ENCODE data around the gene SFSWAP.
"Not testable (repeated sequence)": the region's sequence is repeated elsewhere in the genome, so short reads cannot be mapped to it uniquely, and the experiment has no call there.

SFSWAP gene

DNA sequence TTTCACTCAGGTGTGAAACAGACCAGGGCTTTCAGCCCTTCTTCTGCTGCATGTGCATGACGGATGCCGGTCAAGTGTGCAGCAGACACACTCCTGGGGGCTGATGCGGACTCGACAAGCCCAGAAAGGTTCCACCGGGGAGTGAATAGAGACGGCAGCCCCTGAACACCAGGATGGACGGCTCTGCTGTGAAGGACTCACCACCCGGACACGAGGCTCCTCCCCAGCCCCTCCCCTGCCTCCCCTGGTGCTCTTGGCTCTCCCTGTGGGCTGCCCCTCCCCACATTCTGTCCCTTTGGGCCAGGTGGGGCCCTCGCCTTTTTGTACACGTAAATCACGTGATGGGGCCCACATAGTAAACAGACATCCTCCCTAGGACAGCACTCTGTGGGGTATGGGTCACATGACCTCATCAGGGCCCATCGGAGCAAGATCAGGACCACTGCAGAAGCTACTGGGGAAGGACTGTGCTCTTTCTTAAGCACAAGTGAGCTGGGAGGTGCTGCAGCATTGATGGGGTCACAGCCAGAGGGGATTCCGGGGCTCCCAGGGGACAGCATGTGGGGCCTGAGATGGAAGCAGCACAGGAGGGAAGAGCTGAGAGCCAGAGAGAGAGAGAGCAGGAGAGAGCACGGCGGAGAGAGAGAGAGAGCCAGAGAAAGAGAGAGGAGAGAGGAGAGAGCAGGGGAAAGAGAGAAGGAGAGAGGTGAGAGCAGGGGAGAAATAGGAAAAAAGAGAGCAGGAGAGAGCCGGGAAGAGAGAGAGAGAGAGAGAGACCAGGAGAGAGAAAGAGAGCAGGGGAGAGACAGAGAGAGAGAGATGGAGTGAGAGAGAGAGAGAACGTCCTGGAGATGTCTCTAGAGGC, 30.3 kb upstream of the SFSWAP start:
- not testable (repeated sequence) for DNase-seq

DNA sequence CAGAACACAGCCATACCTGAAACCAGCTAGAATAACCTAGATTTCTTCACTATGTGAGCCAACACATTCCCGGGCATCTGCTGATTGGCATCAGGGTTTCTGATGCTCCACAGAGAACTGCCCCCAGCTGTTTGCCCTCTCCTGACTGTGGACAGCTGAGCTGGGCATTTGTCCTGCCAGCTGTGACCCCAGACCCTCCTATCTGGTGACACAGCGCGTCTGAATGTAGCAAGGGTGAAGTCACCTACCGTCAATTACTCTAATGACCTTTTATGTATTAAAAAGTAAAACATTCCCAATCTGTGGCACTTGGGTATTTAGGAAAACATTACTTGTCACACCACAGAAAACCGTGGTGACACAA, 29.7 kb upstream of the SFSWAP start:
- no peak for DNase-seq

- peak; percentile 86 for DNase-seq
These were observed 29.0 kb upstream of the SFSWAP start for GRCh38 chr12:131681746-131682509.

GRCh38 chr12:131682510-131682895, 28.4 kb upstream of the SFSWAP start:
- DNase-seq = no peak

DNA sequence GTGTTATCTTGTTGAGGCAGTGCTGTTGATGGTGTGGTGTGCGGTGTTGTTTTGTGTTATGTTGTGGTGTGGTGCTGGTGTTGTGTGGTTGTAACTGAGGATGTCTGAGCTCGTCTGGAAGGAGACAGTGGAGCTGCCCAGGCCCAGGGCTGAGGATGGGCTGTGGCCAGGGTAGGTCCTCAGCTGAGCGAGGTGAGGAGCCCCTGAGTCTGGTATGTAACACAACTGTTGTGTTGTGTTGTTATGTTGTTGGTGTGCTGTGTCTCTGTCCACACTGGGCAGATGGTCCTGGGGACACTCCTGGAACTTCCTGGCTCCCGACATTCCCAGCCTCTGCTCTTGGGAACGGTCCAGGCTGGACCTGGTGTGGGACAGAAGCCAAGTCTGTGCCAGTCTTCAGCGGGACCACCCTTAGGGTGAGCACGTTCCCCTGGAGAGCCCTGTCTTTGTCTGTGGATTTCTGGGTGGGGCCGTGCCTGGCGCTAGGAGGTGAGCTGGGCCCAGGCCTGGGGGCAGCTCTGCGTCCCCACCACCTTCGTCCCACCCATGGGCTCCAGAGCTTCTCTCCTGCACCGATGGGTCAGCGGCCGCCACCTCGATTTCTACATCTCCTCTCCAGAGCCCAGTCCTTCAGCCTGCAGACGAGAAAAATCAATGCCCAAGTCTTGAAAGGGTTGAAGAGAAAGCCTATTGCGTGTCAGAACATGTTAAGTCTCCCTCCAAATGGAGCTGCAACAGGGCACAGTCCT, 27.4 kb upstream of the SFSWAP start:
- no peak for DNase-seq

DNA sequence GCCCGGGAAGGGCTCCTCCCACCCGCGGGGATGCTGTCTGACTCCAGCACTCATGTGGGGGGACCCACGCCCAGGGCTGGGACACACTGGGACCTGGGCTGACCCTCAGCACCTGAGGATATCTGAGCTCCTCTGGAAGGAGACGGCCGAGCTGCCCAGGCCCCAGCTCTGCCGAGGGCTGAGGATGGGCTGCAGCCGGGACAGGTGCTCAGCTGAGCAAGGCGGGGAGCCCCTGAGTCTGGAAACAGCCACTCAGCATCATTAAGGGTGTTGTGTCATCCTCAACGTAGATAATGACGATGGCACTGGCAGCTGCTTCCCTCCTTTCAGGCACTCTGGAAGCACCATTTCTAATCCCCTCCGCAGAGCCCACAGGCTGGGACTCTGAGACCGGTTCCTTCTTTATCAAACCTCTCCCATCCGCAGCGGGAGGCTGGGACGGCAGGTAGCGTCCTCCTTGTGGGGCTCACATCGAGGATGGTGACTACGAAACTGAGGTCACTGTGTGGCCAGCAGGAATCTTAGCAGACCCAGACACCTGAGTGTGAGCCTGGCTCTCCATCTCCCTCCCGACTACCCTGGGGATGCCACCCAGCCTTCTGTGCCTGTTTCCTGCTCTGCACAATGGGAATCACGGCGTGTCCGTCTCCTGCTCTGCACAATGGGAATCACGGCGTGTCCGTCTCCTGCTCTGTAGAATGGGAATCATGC, 26.7 kb upstream of the SFSWAP start:
- DNase-seq = peak; percentile 44

DNA sequence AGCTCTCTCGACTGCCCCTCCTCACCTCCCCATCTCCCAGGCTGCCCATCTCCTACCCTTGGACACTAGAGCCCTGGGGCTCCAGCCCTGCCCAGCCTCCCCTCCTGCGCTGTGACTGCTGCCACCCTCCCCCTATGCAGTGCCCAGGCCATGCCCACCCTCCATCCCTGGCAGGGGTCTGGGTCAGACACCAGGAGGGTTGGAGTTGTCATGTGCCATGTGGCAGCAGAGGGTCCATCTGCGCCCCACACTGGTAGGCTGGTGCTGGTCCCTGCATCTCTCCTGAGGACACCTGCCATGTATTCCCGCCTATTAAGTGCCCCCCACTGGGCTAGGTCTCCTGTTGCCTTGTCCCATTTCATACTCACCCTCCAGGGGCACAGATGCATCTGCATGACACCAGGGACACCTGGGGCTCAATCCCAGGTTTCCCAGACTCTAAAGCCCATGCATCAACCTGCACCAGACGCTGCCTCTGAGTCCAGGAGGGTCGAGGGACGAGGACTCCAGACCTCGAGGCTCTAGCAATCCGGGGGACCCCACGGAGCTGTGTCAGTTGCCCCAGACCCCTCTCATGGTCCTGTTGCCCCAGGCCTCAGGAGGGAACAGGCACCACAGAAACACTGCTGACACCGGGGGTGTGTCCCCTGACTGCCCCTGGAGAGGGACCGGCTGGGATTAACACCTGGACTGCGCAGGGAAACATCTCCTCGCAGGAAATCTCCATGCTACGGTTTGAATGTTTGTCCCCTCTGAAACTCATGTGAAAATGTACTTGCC, 23.4 kb upstream of the SFSWAP start:
- no peak for DNase-seq

DNA sequence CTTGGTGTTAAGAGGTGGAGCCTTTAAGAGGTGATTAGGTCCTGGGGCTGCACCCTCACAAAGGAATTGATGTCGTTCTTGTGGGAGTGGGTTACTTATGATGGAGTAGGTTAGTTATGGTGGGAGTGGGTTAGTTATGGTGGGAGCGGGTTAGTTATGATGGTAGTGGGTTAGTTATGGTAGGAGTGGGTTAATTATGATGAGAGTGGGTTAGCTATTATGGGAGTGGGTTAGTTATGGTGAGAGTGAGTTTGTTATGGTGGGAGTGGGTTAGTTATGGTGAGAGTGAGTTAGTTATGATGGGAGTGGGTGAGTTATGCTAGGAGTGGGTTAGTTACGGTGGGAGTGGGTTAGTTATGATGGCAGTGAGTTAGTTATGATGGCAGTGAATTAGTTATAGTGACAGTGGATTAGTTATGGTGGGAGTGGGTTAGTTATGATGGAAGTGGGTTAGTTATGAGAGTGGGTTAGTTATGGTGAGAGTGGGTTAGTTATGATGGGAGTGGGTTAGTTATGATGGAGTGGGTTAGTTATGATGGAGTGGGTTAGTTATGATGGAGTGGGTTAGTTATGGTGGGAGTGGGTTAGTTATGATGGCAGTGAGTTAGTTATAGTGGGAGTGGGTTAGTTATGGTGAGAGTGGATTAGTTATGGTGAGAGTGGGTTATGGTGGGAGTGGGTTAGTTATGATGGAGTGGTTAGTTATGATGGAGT, 22.6 kb upstream of the SFSWAP start:
- DNase-seq = peak; percentile 3

- DNase-seq = no peak
These were observed 22.1 kb upstream of the SFSWAP start for GRCh38 chr12:131688845-131689154.

- no peak for DNase-seq
These were observed 20.6 kb upstream of the SFSWAP start for GRCh38 chr12:131690320-131690719.

DNA sequence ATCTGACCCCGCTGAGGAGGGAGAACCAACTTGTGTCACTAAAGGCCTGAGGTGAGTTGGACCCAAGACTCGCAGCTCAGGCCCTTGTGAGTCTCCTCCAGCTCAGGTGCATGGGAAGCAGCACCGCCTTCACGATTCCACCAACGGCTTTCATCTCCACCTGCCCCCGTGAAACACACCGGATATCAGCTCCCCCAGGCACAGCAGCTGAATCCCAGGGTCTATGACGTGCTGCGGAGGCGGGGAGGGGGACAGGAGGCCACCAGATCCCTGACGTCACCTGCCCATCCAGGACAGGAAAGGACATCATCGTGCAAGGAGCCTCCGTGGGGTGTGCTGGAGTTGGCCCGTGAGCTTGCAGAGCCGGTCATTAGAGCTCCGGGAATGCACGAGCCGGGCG, 18.5 kb upstream of the SFSWAP start:
- no peak for DNase-seq

GRCh38 chr12:131693149-131693548, 17.7 kb upstream of the SFSWAP start:
- DNase-seq = no peak

- DNase-seq = no peak
These were observed 16.6 kb upstream of the SFSWAP start for GRCh38 chr12:131694116-131694838.

DNA sequence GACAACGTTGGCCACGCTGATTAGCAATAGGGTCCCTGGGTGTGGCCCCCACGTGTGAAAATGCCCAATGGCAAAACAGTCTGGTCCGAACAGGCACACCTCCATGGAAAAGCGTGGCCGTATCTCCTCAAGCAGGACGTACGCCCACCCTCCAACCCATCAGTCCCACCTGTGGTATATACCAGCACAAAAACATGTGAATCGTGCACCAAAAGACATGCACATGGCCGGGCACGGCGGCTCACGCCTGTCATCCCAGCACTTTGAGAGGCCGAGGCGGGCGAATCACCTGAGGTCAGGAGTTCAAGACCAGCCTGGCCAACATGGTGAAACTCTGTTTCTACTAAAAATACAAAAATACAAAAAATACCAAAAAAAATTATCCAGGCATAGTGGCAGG, 14.9 kb upstream of the SFSWAP start:
- no peak for DNase-seq

GRCh38 chr12:131698286-131698685, 12.6 kb upstream of the SFSWAP start:
- no peak for DNase-seq

- DNase-seq = no peak
These were observed 11.5 kb upstream of the SFSWAP start for GRCh38 chr12:131699434-131699833.

DNA sequence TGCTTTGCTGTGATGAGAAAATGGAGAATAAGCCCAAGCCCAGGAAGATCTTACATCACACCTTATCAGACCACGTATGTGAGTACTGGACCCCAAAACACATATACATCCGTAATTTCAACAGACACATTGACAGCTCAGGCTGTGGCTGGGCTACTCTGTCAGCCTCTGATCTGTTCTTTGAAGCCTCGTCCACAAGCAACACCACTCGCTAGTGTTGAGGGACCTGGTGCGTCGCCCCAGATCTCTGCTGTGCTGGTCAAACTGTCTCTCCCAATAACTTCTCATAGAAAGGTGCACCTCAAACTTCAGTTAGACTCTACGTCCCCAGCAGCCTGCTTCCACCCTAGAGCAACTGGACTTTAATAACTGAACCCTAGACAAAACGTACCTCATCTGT, 10.6 kb upstream of the SFSWAP start:
- no peak for DNase-seq

DNA sequence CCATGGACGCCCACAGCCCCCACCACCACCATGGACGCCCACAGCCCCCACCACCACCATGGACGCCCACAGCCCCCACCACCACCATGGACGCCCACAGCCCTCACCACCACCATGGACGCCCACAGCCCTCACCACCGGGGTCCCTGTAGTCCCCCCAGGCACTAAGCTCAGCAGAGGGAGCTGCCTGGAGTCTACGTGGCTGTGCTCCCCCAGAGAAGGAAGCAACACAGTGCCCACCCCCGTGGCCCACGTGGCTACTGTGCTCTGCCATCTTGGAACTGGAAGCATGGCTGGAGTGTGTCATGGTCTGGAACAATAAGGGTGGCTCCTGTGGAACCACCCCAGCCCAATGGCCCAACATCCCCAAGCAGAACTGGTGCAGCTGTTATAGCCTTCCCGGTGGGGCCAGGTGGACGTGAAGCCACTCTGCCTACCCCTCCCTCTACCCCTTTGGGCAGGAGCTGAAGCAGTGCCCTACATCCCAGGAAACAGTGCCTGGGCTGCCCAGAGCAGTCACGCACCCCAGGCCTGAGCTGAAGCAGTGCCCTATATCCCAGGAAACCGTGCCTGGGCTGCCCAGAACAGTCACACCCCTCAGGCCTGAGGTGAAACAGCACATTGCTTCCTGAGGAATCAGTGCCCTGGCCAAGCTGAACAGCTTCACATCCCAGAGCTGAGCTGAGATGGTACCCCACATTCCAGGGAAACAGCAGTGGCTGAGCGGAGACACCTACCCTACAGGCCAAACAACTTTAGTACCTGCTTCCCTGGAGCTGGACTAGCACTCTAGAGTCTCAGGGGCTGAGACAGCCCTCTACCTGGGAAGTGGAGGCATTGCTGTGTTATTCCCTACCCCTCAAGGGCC, 9.0 kb upstream of the SFSWAP start:
- DNase-seq = no peak

- no peak for DNase-seq
These were observed 8.4 kb upstream of the SFSWAP start for GRCh38 chr12:131702573-131702877.

- no peak for DNase-seq
These were observed 7.7 kb upstream of the SFSWAP start for GRCh38 chr12:131703161-131703560.
